AG04450 (cell line): ENCODE results near the gene TMEM259. TPM values are rescaled to one million over a fixed set of nuclear protein-coding genes. Genes with fewer than 3 reads are reported as not detected.

ENCODE experiments used
- CTCF ChIA-PET: fragments of 300-600, 350-600 bp; formaldehyde crosslinking; extraction: SDS; loops from one replicate; lab custom pipeline; 2022; ENCODE audit warnings: antibody characterized with exemption, inconsistent platforms; lab: Charles Lee
- POLR2A ChIA-PET: fragments of 350-600 bp; formaldehyde crosslinking; extraction: SDS; loops from one replicate; lab custom pipeline; 2021; ENCODE audit warnings: antibody characterized with exemption, inconsistent platforms; lab: Yijun Ruan, JAX
- DNase-seq: peaks from one replicate; pipeline ENCODE4 v3.0.0-alpha.2; 2011; ENCODE audit warnings: low read depth, low spot score
- H3K27ac ChIP-seq: one replicate; pipeline ENCODE4 v1.5.1; 2012; ENCODE audit warnings: low read depth, low read length, control low read depth
- H3K27me3 ChIP-seq: one replicate; pipeline ENCODE4 v1.6.0; 2012; ENCODE audit warnings: low read length; ENCODE audit not compliant: control insufficient read depth, insufficient read depth
- H3K4me3 ChIP-seq: 2 replicates; pipeline ENCODE4 v1.5.1; 2011; ENCODE audit warnings: mild to moderate bottlenecking, low read depth, low read length, control low read depth
- H3K9me3 ChIP-seq: 2 replicates; pipeline ENCODE4 v1.5.1; 2012; ENCODE audit warnings: low read length; ENCODE audit not compliant: control insufficient read depth, insufficient read depth
- CTCF ChIP-seq: IDR thresholded peaks from 2 replicates; pipeline ENCODE4 v1.5.1; 2011; ENCODE audit warnings: low read depth, low read length, control low read depth, inconsistent platforms
- polyA plus RNA-seq: library from polyadenylated mRNA; depleted of rRNA; stranded (reverse); fragments of >200 nt; gene quantifications from 2 replicates; pipeline ENCODE4 v1.2.3, GENCODE V29; 2011

Gene TMEM259
- polyA plus RNA-seq, 1 experiment, result 55.8 TPM

GRCh38 chr19:1067341-1067957, 46.5 kb upstream of the TMEM259 start:
- no peak for TF ChIP-seq CTCF
- peaks cover 22% of the 10 kb centered on the region; the same call in 1 of the 2 replicates for H3K9me3 ChIP-seq
- no peak for DNase-seq
- H3K27ac ChIP-seq, result no peak overlapping the region
- ChIA-PET CTCF (no interaction called here), POLR2A (interaction anchor here (0.5 to 0.7 kb wide), 2 partner anchors 149 to 201 kb away, joined by 3 to 4 read pairs; partner anchors contain the start of gene CIRBP)
- peak overlapping the region; percentile 32; the same call in 1 of the 2 replicates for H3K4me3 ChIP-seq
- peaks cover 31% of the 10 kb centered on the region for H3K27me3 ChIP-seq

- Histone ChIP-seq H3K4me3 (peak within 1 kb of the TSS; percentile 40; the same call in 1 of the 2 replicates), H3K27me3 (peaks cover 31% of the 10 kb centered on the region), H3K9me3 (peaks cover 28% of the 10 kb centered on the region; the same call in 1 of the 2 replicates), H3K27ac (no peak within 1 kb of the TSS)
- ChIA-PET POLR2A (interaction anchor here (0.5 kb wide), 1 partner anchor 149 kb away, joined by 4 read pairs; no protein-coding TSS in a partner anchor), CTCF (no interaction called here)
- no peak for DNase-seq
- TF ChIP-seq CTCF, result no peak
Observed at GRCh38 chr19:1066748-1067340, 45.9 kb upstream of the TMEM259 start, which contains the start of gene ARHGAP45. Gene ARHGAP45 (plus strand): TSS chr19:1067167. CDS start chr19:1067406, 239 bp downstream.

- Histone ChIP-seq H3K27ac (no peak overlapping the region), H3K9me3 (peaks cover 31% of the 10 kb centered on the region; the same call in 1 of the 2 replicates), H3K4me3 (no peak overlapping the region), H3K27me3 (peaks cover 31% of the 10 kb centered on the region)
- DNase-seq, result no peak
- POLR2A ChIA-PET, result no interaction called here
- TF ChIP-seq CTCF, result no peak
- CTCF ChIA-PET, result no interaction called here
Observed at GRCh38 chr19:1066251-1066747, 45.4 kb upstream of the TMEM259 start.

GRCh38 chr19:1065606-1066109, 44.7 kb upstream of the TMEM259 start:
- CTCF ChIA-PET, result interaction anchor here (0.7 kb wide), 1 partner anchor 129 kb away, joined by 6 read pairs; no protein-coding TSS in a partner anchor
- POLR2A ChIA-PET, result no interaction called here
- no peak overlapping the region for H3K4me3 ChIP-seq
- peaks cover 26% of the 10 kb centered on the region for H3K27me3 ChIP-seq
- TF ChIP-seq CTCF, result no peak
- DNase-seq, result no peak
- H3K27ac ChIP-seq, result no peak overlapping the region
- H3K9me3 ChIP-seq, result peaks cover 31% of the 10 kb centered on the region; the same call in 1 of the 2 replicates
